Daoy (cell line): Measurements from ENCODE around the gene SLC38A10. TPM values are rescaled to one million over a fixed set of nuclear protein-coding genes. Genes with fewer than 3 reads are reported as not detected.
A peak's percentile ranks its signal among the peaks of the same experiment; 100 is the strongest.

Experiments used
- DNase-seq: peaks from one replicate; pipeline ENCODE4 v3.0.0-alpha.2; 2015; ENCODE audit warnings: low read depth
- total RNA-seq: library from RNA; depleted of rRNA; stranded (reverse); fragments of >200 nt; shearing (Covaris generic); gene quantifications from 2 replicates; pipeline ENCODE4 v1.2.3, GENCODE V29; 2014

SLC38A10 gene
- total RNA-seq, 1 experiment from 2014 or later: 52.5 TPM

- DNase-seq: no peak
Measured at GRCh38 chr17:81331527-81332043, 36.5 kb upstream of the SLC38A10 start.

GRCh38 chr17:81330884-81331245 lies 35.8 kb upstream of the SLC38A10 start:
- no peak for DNase-seq

GRCh38 chr17:81329927-81330883 lies 35.1 kb upstream of the SLC38A10 start:
- peak; percentile 55 for DNase-seq

- DNase-seq: peak; percentile 98
Measured at GRCh38 chr17:81328978-81329926, 34.1 kb upstream of the SLC38A10 start.

GRCh38 chr17:81328489-81328888 lies 33.4 kb upstream of the SLC38A10 start:
- no peak for DNase-seq

GRCh38 chr17:81325714-81326358 lies 30.7 kb upstream of the SLC38A10 start:
- no peak for DNase-seq

- no peak for DNase-seq
Measured at GRCh38 chr17:81324851-81325713, 30.0 kb upstream of the SLC38A10 start.

- DNase-seq: no peak
Measured at GRCh38 chr17:81324177-81324850, 29.2 kb upstream of the SLC38A10 start.

GRCh38 chr17:81323411-81323868 lies 28.3 kb upstream of the SLC38A10 start:
- DNase-seq: no peak

- no peak for DNase-seq
Measured at GRCh38 chr17:81323083-81323369, 27.9 kb upstream of the SLC38A10 start.

GRCh38 chr17:81322271-81323082 lies 27.4 kb upstream of the SLC38A10 start:
- DNase-seq: peak; percentile 52

- DNase-seq: no peak
Measured at GRCh38 chr17:81317961-81318605, 23.0 kb upstream of the SLC38A10 start.

GRCh38 chr17:81317530-81317821 lies 22.4 kb upstream of the SLC38A10 start:
- DNase-seq: no peak

GRCh38 chr17:81315885-81316391 lies 20.8 kb upstream of the SLC38A10 start:
- no peak for DNase-seq

GRCh38 chr17:81315129-81315884 lies 20.2 kb upstream of the SLC38A10 start:
- DNase-seq: no peak

GRCh38 chr17:81314398-81315081 lies 19.4 kb upstream of the SLC38A10 start:
- DNase-seq: no peak

GRCh38 chr17:81313776-81314397 lies 18.8 kb upstream of the SLC38A10 start:
- DNase-seq: no peak
